ENCODE measurements around the gene IQCE.

- TF ChIP-seq REST (IDR thresholded peaks at IDR 0.05; ENCODE audit: borderline replicate concordance), result no peak
- TF ChIP-seq CTCF (IDR thresholded peaks at IDR 0.05; ENCODE audit: poor library complexity, severe bottlenecking), result no peak
- TF ChIP-seq EP300 (conservative IDR thresholded peaks at IDR 0.05; ENCODE audit: poor library complexity, severe bottlenecking), result no peak
- TF ChIP-seq EZH2 (IDR thresholded peaks at IDR 0.05; ENCODE audit: borderline replicate concordance, insufficient read depth, low read length, poor library complexity, severe bottlenecking), result no peak
Observed at GRCh38 chr7:2542916-2543871, 15.6 kb upstream of the IQCE start.

Measured in neural cell (in vitro differentiated cells).